ENCODE data around the gene BTD.
"Not testable (repeated sequence)": the region's sequence is repeated elsewhere in the genome, so short reads cannot be mapped to it uniquely, and the experiment has no call there.

BTD gene, protein sequence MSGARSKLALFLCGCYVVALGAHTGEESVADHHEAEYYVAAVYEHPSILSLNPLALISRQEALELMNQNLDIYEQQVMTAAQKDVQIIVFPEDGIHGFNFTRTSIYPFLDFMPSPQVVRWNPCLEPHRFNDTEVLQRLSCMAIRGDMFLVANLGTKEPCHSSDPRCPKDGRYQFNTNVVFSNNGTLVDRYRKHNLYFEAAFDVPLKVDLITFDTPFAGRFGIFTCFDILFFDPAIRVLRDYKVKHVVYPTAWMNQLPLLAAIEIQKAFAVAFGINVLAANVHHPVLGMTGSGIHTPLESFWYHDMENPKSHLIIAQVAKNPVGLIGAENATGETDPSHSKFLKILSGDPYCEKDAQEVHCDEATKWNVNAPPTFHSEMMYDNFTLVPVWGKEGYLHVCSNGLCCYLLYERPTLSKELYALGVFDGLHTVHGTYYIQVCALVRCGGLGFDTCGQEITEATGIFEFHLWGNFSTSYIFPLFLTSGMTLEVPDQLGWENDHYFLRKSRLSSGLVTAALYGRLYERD

DNA sequence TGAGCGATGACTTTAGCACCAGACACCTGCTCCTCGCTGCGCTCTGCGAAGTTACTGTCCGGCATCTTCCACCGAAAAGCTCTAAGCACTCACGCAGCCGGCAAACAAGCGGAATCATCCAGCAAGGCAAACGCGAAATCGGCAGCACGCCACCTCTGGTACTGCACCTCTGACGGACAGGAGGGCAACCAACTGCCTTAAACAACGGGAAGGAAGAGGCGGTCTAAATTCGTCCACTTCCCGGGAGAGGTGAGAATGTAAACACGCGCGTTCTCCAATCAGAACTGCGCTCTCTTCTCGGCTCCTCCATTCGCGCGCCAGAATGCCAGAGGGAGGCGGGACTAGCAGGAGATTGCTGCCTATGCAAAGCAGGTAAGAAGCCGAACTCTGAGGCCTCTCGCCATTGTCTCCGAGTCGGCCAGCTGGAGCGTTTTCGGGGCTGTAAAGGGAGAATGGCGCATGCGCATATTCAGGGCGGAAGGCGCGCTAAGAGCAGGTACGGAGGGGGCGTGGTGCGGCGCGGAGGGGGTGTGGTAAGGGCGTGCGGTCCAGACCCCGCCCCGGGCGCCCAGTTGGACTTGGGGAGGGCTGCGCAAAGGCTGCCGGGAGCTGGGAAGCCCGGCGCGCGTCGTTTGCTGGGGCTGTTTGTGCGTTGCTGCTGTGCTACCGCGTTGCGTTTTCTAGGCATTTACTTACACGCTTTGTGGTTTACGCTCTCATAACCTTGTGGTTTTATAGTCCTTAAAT, at the start of gene BTD, which contains the start of gene HACL1:
Gene BTD (plus strand): TSS at position 347 of the 747 bp plus-strand sequence. CDS start 33,695 bp downstream, outside the sequence.
Gene HACL1 (minus strand): TSS at position 171 of the 747 bp plus-strand sequence. CDS start 106 bp downstream, at position 65.
- no peak for DNase-seq

DNA sequence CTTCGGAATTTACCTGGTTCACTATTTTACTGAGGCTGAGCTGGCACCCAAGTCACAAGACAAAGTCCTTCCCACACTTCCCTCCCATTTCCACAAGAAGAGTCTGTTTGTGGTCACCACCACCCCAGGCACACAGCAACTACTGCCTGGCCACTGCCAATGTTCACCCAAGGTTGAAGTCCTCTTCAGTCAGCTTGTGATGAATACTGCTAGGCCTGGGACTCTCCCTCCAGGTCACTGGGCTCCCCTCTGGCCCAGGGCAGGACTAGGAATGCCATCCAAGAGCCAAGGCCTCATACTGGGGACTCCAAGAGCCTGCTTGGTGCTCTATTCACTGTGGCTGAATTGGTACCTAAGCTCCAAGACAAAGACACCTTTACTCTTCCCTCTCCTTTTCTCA, 49.6 kb upstream of the BTD start:
- no peak for DNase-seq

DNA sequence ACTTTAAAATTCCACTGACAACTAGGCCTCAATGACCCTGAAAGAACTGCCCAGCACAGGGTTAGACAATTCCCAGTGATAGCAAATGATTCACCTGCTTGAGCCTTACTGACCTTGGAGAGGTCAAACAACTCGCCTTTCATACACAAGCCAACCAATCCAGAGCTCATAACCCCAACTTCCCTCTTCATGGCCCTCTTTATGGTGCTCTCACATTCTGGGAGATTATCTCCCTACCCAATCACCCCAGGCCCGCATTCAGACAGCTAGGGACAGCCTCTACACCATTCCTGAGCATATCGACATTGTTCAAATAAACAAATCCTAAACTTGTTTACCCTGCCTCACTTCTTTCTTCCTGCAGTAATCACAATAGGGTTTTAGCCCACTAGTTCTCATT, 47.8 kb upstream of the BTD start:
- DNase-seq = no peak

DNA sequence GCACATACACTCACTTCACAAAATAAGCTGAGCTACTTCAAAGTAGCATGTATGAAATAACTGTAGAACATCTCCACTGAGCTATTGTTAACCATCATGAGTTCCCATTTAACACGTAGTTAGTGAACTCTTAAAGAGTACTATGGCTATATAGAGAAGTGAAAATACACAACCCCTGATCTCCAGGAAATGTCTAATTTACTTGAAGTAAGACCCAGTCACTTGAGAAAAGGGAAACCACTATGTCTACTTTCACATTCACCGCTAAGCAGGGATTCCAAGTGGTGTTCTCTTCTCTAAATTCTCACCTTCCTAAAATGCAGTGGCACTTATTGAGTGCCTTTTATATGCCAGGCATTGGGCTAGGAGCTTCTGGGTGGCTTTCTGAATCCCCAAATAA, 45.0 kb upstream of the BTD start:
- no peak for DNase-seq

DNA sequence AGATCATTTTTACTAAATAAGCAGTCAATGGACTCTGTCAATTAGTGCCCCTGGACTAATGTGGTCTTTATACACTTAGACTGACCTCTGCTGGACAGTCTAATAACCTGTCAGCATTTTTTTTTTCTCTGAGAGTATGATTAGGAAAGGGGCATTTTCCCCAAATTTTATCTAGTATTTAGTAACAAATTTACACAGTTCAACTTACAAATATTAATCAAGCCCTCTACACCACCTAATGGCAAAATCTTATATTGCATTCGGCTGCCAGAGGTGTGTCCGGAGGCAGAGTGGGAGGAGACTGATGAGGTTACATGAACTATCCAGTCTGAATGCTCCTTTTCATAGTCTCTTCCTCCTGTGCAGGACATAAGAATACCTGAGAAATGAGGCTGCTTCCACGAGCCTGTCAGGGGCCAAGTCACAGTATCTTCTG, 44.0 kb upstream of the BTD start:
- peak; percentile 34 for DNase-seq

DNA sequence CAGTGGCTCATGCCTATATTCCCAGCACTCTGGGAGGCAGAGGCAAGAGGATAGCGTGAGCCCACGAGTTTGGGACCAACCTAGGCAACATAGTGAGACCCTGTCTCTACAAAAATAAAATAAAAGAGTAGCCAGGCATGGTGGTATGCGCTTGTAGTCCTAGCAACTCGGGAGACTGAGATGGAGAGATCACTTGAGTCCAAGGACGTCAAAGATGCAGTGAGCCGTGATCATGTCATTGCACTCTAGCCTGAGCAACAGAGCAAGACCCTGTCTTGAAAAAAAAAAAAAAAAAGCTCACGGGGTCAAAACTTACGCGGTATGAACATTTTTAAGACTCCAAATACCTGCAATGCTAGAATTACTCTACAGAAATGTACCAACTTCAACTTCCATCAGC, 43.0 kb upstream of the BTD start:
- DNase-seq = no peak

DNA sequence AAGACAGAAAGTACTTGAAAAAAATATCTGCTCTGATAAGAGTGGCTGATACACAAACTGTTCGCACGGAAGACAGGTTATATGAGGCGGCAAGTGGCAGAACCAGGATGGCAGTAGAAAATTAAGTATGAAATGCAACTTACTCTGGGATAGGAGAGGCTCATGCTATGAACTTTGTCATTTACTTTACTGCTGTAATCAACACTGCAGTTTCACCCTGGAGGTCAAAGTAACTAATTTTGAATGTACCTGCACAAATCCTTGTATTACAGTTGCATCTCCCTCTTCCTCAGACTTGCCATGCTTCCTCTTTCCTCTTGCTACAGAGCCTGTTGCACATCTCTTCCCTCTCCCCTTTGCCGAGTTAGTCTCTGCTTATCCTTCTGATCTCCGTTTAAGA, 39.0 kb upstream of the BTD start:
- no peak for DNase-seq

DNA sequence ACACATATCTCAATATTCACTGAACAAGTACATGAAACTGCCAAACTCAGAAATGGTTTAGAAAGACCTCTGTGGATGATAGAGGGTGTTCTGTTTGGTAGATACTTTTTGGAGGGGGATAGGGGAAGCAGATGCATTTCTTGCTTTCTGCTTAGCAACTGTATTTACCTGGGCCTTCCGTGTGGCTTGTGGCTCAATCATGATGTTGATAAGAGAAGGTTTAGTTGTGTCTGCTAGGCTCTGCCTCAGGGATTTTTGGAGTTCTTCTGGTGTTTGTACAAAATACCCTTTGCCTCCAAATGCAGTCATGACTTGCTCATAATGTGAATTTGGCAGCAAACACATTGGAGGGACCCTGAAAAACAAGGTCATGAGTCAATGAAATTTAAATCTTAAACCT, 38.4 kb upstream of the BTD start:
- DNase-seq = no peak

DNA sequence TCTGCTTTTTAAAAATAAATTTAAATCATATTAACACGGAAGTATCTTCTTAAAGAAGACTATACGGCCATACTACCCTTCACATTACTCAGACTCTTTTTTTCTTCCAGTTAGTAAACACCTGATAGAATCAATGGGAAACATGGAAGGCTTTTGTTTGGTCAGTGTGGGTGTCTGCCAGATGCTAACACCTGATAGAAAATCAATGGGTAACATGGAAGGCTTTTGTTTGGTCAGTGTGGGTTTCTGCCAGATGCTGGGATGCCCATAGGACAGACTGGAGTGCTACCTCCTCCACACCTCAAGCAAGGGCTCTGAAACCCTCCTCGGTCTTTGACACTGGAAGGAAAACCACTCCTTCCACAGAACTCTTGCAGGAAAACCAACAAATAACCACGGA, 29.4 kb upstream of the BTD start:
- DNase-seq = no peak

DNA sequence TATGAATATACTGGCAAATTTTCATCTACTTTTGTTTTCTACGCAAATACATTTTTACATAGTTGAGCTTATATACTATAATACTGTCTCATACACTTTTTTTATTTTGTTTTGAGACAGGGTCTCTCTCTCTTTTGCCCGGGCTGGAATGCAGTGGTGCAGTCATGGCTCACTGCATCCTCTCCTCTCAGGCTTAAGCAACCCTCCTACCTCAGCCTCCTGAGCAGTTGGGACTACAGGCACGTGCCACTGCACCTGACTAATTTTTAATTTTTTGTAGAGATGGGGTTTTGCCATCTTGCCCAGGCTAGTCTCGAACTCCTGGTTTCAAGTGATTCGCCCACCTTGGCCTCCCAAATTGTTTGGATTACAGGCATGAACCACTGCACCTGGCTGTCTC, 26.1 kb upstream of the BTD start:
- DNase-seq = no peak

DNA sequence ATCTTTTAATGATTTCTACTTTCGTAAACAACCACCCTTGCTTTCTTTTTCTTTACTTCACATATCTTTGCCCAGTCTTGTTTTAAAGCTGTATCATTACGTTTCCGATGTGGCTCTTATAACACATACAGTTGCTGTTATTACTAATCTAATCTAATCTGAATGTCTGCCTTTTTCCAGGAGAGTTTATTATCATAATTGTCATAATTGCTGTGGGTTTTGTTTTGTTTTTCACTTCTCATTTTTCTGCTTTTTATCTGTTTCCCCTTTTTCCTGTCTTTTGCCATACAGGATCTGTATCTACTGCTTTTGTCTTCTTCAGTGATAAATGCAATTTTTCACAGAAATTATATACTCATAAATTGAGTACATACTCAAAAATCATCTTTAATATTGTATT, 25.1 kb upstream of the BTD start:
- DNase-seq = no peak

DNA sequence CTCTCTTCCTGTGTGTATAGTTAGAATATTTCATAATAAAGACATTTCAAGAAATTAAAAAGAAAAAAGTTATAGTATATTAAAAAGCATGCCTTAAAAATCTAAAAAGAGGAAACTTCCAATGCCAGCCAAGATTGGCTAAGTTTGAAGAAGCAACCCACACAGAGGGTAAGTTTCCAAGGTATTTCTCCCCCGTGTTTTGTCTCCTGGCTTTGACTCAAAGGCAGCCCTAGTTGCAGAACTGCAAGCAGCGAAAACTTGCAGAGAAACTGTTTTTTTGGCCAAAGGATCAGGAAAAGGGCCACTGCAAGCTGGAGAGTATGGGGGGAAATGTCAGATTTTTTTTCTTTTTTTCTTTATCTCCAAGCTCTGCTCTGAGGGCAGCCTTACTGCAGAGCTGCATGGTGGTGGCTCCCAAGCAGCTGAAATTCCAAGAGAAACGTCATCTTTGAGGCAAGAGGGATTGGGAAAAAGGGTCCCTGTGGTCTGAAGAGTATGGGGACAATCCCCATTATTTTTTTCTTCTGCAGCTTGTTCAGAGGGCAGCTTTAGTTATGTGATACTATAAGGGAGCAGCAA, 23.2 kb upstream of the BTD start:
- no peak for DNase-seq

DNA sequence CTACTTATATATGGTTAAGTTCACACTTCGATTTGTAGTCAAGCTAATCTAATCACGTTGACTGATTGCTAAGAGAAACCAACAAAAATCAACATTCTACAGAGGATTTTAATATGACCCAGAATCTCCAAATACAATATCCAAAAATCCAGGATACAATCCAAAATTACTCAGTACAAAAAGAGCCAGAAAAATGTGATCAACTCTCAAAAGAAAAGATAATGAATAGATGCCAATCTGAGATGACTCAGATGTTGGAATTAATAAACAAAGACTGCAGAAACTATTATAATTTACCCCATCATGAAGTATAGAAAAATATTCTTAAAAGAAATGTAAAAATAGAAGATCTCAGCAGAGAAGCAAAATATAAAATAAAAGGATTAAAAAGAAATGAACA, 22.5 kb upstream of the BTD start:
- no peak for DNase-seq

DNA sequence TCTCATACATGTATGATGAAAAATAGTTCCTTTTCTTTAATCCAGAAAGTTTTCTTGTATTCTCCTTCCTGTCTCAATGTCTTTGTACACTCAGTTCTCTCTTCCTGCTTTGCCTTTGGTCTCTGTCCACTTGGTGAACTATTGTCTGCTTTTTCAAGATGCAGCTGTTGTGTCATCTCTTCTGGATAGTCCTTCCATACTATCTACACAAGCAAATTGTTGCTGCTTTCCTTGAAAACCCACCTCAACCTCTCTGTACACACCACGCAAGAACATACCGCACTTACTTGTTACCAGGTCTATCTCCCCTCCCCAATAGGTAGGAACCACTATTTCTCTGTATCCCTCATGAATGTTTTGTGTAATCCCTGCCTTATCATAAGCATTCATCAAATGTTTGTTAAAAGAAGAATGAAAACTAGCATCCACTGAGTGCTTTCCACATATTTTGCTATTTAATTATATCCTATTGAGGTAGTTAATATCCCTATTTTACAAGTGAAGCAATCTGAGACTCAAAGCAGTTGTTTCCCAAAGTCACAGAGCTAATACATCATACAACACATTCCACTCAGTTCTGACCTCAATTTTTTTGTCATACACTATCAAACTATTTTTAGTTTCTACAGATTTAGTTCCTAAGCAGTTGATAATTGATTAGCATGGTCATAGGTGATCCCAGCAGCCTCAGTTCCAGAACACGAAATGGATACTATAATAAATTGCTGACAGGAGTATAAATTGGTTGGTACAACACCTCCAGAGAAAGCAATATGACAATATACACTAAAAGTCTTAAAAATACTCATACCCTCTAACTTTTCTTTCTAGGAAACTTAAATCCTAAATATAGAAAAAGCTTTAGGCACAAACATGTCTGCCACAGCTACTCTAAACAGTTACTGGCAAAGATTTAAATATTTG, 19.8 kb upstream of the BTD start:
- DNase-seq = no peak

DNA sequence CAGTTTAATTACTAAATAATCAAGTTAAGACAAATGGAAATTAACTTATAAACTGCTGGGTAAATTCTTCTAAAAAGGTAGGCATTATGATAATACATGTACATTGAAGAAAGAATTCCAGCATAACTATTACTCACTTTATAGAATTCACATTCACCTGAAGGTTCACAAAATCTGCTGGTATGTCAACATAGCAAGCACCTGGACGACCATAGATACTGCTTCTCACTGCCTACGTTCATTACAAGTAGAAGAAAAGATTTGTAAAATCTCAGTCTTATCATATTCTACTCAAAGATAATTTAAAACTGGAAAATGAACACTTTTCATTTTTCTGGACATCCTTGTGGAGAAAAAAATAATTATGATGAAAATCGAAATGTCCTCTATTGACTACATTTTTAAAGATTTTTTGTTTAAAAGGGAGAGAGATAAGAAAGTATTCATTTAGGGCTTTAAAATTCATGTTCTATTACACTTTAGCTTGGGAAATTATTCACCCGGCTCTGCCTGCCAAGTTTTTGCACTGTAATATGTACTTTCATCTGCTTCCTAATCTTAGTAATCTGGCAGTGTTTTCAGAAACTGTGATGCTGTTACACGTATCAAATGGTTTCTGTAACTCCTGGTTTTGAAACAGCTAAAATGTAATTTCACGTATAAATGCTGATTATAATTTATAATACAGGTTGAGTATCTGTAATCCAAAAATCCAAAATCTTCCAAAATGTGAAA, 16.3 kb upstream of the BTD start:
- DNase-seq = no peak

DNA sequence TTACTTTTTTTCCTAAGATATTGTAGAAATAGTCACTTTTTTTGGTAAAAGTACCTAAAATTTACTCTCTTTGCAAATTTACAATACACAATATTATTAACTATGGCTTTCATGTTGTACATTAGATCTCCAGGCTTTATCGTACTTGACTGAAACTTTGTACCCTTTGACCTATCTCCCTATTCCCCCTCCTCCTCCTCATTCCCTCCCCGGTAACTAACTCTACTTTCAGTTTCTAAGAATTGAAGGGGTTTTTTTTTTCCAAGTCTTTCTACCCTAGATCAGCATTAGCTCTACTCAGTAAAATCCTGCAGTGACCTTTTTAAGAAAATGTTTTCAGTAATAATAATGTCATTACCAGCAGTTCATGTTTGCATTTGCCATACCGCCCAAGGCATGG, 10.3 kb upstream of the BTD start:
- DNase-seq = no peak

DNA sequence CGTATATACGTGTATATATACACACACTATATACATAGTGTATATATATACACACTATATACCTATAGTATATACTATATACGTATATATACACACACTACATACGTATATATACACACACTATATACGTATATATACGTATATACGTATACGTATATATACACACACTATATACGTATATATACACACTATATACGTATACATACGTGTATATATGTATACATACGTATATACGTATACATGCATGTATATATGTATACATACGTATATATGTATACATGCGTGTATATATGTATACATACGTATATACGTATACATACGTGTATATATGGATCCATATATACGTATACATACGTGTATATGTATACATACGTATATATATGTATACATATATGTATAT, 9.6 kb upstream of the BTD start:
- no peak for DNase-seq

DNA sequence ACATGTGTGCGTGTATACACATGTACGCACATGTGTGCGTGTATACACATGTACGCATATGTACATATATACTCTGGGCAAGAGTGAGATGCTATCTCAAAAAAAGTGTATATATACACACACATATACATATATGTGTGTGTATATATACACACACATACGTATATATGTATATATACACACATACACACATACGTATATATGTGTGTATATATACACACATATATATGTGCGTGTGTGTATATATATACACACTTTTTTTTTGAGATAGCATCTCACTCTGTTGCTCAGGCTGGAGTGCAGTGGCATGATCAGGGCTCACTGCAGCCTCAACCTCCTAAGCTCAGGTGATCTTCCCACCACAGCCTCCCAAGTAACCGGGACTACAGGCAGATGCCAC, 8.6 kb upstream of the BTD start:
- no peak for DNase-seq

DNA sequence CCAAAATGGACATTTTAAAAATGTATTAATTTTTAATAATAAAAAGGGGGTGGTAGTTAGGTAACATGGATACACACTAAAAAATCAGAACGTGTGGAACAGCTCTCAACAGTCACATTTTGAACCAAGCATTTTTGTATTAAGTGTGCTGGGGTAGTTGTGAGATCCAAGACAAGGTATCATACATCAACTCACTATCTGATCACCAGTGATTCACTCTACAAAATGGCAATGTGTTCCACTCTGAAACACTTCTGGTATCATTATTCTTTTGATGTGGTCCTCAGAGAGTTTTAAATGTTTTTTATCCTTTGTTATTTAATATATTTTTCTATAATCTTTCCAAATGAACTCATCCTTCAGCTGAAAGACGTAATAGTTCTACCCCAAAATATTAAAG, 5.6 kb upstream of the BTD start:
- DNase-seq = no peak

DNA sequence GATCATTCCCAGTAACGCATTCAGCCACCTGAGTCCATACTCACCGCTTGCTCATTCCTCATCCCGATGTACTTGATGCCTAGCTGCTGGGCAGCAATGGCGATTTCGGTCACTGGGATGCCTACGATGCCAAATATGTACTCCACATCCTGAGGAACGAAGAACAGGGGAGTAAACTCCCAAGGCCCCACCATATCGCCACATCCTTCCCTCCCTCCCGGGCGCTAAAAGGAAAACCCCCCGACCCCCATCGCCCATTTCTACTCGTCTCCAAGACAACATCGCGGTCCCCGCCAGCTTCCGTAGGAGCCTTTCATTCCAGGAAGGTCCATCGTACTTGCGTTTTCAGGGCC, 523 bp upstream of the BTD start:
- DNase-seq = no peak

DNA sequence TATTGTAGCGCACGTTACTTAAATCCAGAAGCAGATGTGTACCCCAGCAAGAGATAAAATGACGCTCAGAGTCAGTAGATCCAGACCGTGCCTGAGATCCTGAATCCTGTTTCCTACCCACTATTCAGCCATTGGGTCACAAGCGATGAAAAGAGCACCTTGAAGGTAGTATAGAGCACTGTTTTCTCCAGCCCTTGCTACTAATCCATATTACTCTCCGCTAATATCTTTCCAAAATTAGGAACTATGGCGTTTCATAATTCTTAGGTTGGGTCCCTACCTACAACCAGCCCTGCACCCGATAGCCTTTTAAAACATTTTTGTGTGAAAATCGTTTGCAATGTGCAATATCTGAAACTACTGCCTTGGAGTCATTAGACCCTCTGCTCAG, 596 bp downstream of the BTD start:
- DNase-seq = no peak

DNA sequence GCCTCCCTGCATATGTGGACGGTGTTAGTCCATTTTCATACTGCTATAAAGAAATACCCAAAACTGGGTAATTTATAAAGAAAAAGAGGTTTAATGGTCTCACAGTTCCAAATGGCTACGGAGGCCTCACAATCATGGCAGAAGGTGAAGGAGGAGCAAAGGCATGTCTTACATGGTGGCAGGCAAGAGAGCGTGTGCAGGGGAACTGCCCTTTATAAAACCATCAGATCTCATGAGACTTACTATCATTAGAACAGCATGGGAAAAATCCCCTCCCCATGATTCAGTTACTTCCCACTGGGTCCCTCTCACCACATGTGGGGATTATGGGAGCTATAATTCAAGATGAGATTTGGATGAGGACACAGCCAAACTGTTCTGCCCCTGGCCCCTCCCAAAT, 1.3 kb downstream of the BTD start:
- DNase-seq = not testable (repeated sequence)

Measured in amniotic stem cell (primary cell).